Neural cell (in vitro differentiated cells): Measurements from ENCODE around the gene PADI6.

Experiments
- EZH2 ChIP-seq: fragments of 200-600, 300-800 bp; shearing (Covaris generic), sonication (generic); IDR thresholded peaks from 2 replicates; pipeline ENCODE4 v1.6.1; 2014; ENCODE audit warnings: antibody characterized with exemption, low read length, borderline replicate concordance, mild to moderate bottlenecking; ENCODE audit not compliant: insufficient read depth, poor library complexity, severe bottlenecking
- MXI1 ChIP-seq: fragments of 450-650 bp; conservative IDR thresholded peaks from 2 replicates; pipeline ENCODE4 v1.6.1; 2014; ENCODE audit warnings: antibody characterized with exemption, mild to moderate bottlenecking; ENCODE audit not compliant: poor library complexity, severe bottlenecking
- POLR2AphosphoS5 ChIP-seq: IDR thresholded peaks from 2 replicates; pipeline ENCODE4 v1.6.1; 2012
- RAD21 ChIP-seq: fragments of 450-650 bp; conservative IDR thresholded peaks from 2 replicates; pipeline ENCODE4 v1.6.1; 2014; ENCODE audit warnings: antibody characterized with exemption, mild to moderate bottlenecking, moderate library complexity
- REST ChIP-seq: IDR thresholded peaks from 2 replicates; pipeline ENCODE4 v1.6.1; 2012; ENCODE audit warnings: borderline replicate concordance
- SMC3 ChIP-seq: fragments of 450-650 bp; conservative IDR thresholded peaks from 2 replicates; pipeline ENCODE4 v1.6.1; 2014; ENCODE audit warnings: antibody characterized with exemption, mild to moderate bottlenecking, moderate library complexity; ENCODE audit not compliant: poor library complexity
- TAF1 ChIP-seq: IDR thresholded peaks from 2 replicates; pipeline ENCODE4 v1.6.1; 2012; ENCODE audit warnings: low read depth
- TF ChIP-seq, protein P1 (sequence below): fragments of 450-650 bp; IDR thresholded peaks from 2 replicates; pipeline ENCODE4 v1.5.1; 2014; ENCODE audit warnings: antibody characterized with exemption, mild to moderate bottlenecking, moderate library complexity; ENCODE audit not compliant: poor library complexity, severe bottlenecking

DNA sequence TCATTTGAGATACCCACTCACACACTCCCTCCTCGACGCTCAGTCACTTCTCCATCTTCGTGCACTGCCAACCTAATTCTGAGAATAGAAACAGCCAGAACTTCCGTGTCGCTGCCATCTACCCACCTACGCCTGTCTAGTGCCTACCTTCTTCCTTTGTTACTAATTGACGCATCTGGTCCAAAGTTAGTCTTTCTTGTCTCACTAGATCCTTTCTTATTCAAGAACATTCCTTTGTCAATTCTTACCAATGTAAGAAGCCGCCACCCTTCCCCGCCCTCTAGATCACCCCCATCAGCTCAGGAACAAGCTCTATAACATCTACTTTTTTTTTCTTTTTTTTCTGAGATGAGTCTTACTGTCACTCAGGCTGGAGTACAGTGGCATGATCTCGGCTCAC, 3.7 kb downstream of the PADI6 start:
- TF ChIP-seq, protein P1, sequence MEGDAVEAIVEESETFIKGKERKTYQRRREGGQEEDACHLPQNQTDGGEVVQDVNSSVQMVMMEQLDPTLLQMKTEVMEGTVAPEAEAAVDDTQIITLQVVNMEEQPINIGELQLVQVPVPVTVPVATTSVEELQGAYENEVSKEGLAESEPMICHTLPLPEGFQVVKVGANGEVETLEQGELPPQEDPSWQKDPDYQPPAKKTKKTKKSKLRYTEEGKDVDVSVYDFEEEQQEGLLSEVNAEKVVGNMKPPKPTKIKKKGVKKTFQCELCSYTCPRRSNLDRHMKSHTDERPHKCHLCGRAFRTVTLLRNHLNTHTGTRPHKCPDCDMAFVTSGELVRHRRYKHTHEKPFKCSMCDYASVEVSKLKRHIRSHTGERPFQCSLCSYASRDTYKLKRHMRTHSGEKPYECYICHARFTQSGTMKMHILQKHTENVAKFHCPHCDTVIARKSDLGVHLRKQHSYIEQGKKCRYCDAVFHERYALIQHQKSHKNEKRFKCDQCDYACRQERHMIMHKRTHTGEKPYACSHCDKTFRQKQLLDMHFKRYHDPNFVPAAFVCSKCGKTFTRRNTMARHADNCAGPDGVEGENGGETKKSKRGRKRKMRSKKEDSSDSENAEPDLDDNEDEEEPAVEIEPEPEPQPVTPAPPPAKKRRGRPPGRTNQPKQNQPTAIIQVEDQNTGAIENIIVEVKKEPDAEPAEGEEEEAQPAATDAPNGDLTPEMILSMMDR = no peak
- TF ChIP-seq REST (no peak), EZH2 (no peak), TAF1 (no peak), POLR2AphosphoS5 (no peak), RAD21 (no peak), SMC3 (no peak), MXI1 (no peak)
